HTR-8/SVneo (cell line): ENCODE measurements around the gene VASN.

Source experiments
- DNase-seq: peaks from one replicate; pipeline ENCODE4 v3.0.0; 2011; ENCODE audit warnings: low spot score, mixed read lengths; ENCODE audit not compliant: insufficient read length
- FAIRE-seq: peaks from 2 replicates; lab custom pipeline; 2011; peaks lifted over from hg19 to GRCh38; lab: Jason Lieb, UNC

The VASN gene

GRCh38 chr16:4350787-4351659 is 20.6 kb upstream of the VASN start, which contains the start of gene PAM16:
TSS of gene PAM16 (minus strand) at chr16:4351321. CDS start at chr16:4351234, 87 bp downstream.
- DNase-seq, result peak; percentile 91
- peak; percentile 57 for FAIRE-seq

GRCh38 chr16:4351880-4352279 is 19.8 kb upstream of the VASN start:
- no peak for DNase-seq
- no peak for FAIRE-seq

DNA sequence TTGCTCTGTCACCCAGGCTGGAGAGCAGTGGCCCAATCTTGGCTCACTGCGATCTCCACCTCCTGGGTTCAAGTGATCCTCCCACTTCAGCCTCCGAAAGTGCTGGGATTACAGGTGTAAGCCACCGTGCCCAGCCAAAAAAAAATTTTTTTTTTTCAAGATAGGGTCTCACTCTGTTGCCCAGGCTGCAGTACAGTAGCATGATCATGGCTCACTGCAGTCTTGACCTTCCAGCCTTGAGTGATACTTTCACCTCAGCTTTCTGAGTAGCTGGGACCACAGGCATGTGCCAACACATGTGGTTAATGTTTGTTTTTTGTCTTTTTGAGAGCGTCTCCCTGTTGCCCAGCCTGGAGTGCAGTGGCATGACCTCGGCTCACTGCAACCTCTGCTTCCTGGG is 18.8 kb upstream of the VASN start:
- no peak for FAIRE-seq
- no peak for DNase-seq

DNA sequence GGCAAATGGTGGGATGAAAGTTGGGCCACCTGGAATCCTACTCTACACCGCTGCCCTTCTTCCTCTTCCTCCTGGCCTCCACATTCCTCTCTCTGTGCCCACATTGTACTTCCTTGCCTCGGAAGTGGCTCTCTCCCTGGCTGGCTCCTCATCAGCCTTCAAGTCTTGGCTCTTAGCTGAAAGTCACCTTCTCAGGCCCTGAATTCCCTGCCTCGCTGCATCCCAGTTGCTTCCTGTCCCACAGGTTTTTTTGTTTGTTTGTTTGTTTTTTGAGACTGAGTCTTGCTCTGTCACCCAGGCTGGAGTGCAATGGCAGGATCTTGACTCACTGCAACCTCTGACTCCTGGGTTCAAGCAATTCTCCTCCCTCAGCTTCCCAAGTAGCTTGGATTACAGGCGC is 18.0 kb upstream of the VASN start:
- FAIRE-seq, result no peak

DNA sequence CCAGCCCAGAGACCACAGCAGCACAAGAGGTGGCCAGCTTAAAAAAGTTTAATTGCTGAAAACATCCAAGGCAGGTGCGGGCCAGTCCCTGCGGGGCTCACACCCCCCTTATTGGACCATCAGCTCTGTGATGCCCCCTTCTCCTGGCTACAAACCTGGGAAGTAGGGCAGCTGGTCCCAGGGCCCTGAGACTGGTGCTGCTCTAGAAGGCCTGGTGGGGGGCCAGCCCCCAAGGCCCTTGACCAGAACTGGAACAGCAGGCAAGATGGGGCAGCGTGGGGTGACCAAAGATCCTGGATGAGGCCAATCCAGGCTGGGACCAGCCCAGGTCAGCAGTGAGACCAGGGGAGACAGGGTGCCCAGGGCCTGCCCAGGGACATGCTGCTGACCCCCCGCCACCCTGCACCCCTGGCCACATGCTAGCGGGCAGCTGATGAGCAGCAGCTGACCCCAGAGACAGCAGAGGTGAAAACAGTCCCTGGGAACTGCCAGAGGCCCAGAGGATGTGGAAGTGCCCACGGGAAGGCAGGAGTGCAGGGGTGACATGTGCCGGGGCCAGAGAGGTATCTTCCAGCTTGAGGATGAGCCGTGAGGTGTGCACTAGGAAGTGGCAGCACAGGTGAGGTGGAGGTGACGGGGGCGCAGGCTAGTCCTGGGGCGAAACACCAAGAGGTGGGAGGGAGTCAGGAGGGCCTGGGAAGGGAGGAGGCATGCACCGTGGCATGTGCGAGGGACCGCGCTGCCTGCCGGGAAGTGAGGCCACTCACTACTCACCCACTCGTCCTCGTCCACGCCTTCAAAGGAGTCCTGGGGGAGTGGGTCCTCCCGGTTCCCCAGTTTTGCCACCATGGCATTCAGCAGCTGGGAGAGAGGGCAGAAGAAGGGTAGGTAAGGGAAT is 16.9 kb upstream of the VASN start:
- DNase-seq (no peak), FAIRE-seq (no peak)

More for the DNA sequence above, 18.0 kb upstream of the VASN start:
- no peak for DNase-seq

- DNase-seq, result no peak
- no peak for FAIRE-seq
Measured at GRCh38 chr16:4356820-4357219, 14.8 kb upstream of the VASN start.

- FAIRE-seq (no peak), DNase-seq (no peak)
Measured at GRCh38 chr16:4358236-4358635, 13.4 kb upstream of the VASN start.

- DNase-seq (peak; percentile 56), FAIRE-seq (peak; percentile 57)
Measured at GRCh38 chr16:4358831-4359561, 12.7 kb upstream of the VASN start.

DNA sequence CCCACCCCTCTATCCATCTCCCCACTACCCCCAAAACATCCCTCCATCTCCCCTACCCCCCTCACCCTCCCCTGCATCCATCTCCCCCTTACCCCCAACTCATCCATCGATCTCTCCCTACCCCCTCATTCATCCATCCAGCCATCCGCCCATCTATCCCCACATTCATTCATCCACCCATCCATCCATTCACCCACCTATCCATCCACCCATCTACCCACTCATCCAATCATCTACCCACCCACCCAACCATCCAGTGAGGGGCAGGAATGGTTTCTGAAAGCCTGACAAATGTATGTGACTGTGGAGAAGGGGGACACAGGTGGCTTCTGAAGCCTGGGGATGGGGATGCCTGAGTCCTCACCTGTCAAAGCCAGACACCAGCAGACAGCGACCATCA is 11.7 kb upstream of the VASN start:
- FAIRE-seq (no peak), DNase-seq (no peak)

DNA sequence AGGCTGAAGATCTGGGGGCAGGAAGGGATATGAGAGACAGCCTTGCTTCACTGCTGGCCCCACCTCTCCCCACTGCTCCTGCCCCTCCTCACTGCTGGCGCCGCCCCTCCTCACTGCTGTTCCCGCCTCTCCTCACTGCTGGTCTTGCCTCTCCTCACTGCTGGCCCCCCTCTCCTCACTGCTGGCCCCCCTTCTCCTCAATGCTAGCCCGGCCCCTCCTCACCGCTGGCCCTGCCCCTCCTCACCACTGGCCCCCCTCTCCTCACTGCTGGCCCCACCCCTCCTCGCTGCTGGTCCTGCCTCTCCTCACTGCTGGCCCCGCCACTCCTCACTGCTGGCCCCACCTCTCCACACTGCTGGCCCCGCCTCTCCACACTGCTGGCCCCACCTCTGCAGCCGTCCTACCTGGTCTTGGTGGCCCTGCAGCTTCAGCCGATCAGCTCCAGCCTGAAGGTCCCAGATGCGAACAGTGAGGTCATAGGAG is 11.1 kb upstream of the VASN start:
- FAIRE-seq (no peak), DNase-seq (no peak)

GRCh38 chr16:4361033-4361943 is 10.4 kb upstream of the VASN start:
- no peak for DNase-seq
- FAIRE-seq, result no peak

DNA sequence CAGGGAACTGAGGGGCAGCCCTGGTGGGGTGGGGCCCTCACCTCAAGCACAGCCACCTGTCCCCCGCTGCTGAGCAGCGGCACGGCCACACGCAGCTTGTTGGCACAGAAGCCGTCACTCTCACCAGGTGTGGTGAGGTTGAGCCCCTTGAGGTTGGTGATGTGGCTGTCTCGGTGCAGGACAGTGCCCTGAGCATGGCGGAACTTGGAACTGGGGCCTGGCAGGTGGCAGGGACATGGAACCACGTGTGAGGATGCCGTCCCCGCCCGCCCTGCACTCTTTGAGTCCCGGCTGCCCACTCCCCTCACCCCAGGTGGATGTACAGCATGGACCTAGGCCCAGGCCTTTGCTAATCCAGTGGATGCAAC is 9.7 kb upstream of the VASN start:
- DNase-seq, result no peak
- FAIRE-seq, result no peak

- FAIRE-seq (no peak), DNase-seq (no peak)
Measured at GRCh38 chr16:4362476-4363135, 9.0 kb upstream of the VASN start.

- no peak for FAIRE-seq
- DNase-seq, result no peak
Measured at GRCh38 chr16:4364196-4365013, 7.2 kb upstream of the VASN start.

- FAIRE-seq (no peak), DNase-seq (no peak)
Measured at GRCh38 chr16:4365014-4365406, 6.6 kb upstream of the VASN start.

GRCh38 chr16:4365615-4366014 is 6.0 kb upstream of the VASN start:
- DNase-seq (no peak), FAIRE-seq (no peak)

GRCh38 chr16:4366016-4366415 is 5.6 kb upstream of the VASN start:
- no peak for DNase-seq
- FAIRE-seq, result no peak

DNA sequence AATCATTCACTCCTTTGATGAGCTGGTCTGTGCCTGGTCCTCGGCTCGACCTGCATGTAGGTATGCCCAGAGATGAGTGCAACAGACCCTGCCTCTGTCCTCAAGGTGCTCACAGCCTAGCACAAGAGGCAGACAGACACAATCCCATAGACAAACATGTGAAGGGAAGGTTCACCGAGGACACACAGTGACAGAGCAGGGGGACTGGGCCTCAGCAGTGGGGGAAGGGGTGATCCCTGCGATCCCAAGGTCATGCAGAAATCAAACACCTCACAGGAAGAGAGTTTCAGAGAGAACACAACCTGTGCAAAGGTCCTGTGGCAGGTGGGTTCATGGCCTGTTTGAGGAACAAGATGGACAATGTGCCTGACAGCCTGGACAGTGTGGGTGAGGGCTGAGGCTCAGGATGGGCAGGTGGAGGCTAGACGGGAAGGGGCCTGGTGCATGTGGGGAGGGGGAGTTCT is 4.2 kb upstream of the VASN start:
- peak; percentile 85 for FAIRE-seq
- DNase-seq, result no peak
